Measurements from ENCODE around the gene EAF1. TPM values are rescaled to one million over a fixed set of nuclear protein-coding genes. Genes with fewer than 3 reads are reported as not detected.
"Not testable (repeated sequence)": the region's sequence is repeated elsewhere in the genome, so short reads cannot be mapped to it uniquely, and the experiment has no call there.

Gene EAF1
- total RNA-seq, 1 donor from 2014 or later = 38.0 TPM

DNA sequence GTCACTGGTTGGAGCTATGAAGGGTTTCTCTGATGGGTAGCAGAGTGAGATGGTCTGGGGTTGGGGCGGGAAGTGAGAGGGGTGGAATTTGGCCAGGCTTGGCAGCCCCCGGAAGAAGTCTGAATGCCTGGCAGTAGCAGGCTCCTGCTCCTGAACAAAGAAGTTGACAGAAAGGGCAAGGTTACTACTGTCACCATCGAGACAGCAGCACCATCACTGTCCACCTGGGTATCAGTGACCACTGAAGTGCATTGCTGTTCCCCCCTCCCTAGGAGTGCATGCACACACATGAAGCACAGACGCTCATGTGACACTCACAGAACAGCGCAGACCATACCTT, 51.2 kb downstream of the EAF1 start:
- no peak for DNase-seq (ENCODE audit: low read depth)

DNA sequence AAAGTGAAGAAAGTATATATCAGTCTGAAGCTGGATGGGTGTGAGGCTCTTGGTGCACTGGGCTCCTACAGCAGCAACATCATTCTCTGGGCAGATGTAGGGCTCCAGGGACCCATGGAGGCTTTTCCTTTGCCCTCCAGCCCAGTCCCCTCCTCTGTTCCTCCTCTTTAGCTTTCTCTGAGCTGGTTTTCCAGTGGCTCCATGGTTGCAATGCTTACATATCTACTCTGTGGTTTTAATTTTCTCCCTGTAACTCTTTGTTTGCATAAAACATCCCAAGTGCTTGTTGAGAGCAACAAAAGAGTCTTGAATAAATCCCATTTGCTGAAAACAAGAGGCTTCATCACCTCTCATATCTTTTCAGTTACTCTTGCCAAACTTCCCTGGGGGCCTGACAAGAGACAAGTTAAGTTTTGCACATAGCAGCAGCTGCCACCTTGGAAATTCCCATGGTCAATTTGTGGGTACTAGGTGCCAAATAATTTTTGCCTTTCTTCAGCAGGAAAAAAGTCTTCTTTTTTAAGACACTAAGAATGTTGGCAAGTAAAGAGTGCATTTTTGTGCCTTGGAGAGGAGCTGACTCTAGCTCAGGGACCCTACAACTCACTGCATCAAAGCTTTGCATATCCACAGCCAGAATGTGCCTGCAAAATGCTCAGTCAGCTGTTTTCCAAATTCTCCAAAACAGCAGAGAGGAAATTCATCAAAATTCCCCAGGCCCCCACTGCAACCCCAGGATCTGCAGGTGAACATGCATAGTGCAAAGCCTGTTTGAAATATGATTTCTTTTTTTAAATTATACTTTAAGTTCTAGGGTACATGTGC, 52.2 kb downstream of the EAF1 start:
- peak; percentile 62 for DNase-seq (ENCODE audit: low read depth)

DNA sequence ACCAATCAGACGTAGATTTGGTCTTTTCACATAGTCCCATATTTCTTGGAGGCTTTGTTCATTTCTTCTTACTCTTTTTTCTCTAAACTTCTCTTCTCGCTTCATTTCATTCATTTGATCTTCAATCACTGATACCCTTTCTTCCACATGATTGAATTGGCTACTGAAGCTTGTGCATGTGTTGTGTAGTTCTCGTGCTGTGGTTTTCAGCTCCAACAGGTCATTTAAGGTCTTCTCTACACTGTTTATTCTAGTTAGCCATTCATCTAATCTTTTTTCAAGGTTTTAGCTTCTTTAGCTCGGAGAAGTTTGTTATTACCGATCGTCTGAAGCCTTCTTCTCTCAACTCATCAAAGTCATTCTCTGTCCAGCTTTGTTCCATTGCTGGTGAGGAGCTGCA, 57.2 kb downstream of the EAF1 start:
- DNase-seq (ENCODE audit: low read depth) = not testable (repeated sequence)

DNA sequence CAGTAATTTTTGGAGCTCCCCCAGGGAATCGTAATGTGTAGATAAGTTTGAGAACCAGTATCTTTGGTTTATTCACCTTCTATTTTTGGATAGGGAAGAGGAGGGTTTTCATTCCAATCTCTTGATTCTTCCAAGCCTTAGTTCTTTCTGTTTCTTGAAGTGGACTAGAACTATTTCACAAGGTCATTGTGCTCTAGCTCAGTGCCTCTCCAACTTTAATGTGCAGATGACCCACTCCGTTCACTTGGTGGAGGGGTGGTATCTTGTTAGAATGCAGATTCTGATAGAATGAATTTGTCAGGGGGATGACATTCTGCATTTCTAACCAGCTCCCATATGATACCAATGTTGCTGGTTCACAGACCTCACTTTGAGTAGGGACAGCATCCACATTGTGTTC, 58.6 kb downstream of the EAF1 start:
- DNase-seq (ENCODE audit: low read depth) = no peak

DNA sequence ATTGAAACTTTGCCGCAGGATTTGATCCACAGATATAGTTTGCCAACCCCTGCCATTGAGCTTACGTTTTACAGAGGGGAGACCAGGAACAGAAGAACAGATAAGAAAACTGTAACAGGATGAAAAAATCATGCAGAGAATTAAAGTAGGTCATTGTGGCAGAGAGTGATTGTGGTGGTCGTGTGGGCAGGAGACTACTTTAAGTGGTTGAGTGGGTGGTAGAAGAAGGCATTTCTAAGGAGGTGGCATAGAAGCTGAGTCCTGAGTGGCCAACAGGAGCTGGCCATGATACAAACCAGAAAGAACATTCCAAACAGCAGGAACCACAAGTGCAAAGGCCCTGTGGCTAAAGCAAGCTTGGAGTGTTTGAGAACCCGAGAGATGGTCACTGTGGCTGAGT, 59.6 kb downstream of the EAF1 start:
- DNase-seq (ENCODE audit: low read depth) = no peak

DNA sequence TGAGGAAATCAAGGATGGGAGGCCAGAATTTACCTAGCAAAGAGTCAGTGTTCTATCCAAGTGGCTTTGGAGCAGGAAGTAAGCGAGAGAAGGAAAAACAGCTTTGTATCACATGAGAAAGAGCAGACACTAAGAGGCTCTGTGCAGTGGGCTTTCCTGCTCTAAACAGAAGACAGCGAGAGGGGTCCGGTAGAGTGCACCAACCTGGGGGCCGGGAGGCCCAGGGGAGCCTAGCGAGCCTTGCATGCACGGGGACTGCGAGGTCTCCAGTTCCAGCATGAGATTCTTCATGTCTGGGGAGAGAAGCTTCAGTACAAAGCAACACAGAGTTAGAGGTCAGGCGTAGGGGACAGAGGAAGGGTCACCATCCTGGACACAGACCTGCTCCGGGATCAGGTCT, 60.6 kb downstream of the EAF1 start:
- DNase-seq (ENCODE audit: low read depth) = no peak

DNA sequence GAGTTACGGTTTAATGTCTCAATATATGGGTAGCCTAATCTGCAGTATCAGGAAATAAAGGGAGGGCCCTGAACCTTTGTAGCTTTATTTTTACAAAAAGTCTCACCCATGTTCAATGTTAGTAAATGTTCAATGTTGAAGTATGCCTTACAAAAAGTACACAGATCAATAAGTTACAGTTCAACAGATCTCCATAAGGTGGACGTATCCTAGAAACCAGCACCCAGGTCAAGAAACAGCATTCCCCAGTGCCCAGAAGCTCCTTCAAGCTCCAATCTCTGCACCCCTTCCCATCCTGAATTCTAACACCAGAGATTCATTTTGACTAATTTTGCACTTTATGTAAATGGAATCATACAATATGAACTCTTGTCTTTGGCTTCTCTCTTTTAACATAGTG, 62.8 kb downstream of the EAF1 start:
- DNase-seq (ENCODE audit: low read depth) = no peak

DNA sequence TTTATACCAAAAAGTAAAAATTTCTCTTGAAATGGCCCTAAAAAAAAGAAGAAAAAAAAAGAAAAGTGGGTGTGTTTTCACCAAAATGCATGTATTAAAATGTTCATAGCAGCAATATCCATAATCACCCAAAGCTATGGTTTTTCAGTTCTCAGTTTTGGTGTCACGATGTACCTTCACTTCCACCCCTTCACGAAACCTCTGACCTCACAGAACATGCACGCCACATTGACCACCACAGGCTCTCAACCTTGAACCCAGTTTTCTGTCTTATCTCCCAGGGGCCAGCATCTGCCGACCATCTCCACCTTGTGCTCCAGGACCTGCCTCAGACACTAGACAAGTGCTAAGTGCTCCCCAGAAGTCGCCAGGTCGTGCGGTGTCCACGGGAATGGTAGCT, 63.7 kb downstream of the EAF1 start:
- DNase-seq (ENCODE audit: low read depth) = no peak

Other genes with a start within 250 kb of the EAF1 start
- gene CAPN7, start 221.4 kb upstream of the EAF1 start, total RNA-seq = 36.0 and 42.2 TPM in 2 replicates
- gene SH3BP5, start 95.0 kb upstream of the EAF1 start, total RNA-seq = 12.2 and 13.6 TPM in 2 replicates
- 25.3 and 27.2 TPM in 2 replicates for gene METTL6, start 54 bp upstream of the EAF1 start, total RNA-seq
- gene COLQ, start 94.1 kb downstream of the EAF1 start, total RNA-seq = 2.9 and 24.8 TPM in 2 replicates
- gene HACL1, start 174.0 kb downstream of the EAF1 start, total RNA-seq = 11.2 and 11.7 TPM in 2 replicates
- gene BTD, start 174.1 kb downstream of the EAF1 start, total RNA-seq = 22.9 and 26.7 TPM in 2 replicates

All from myocyte (in vitro differentiated cells).